Osteoblast (primary cell): ENCODE results near the gene DACH1. TPM values are rescaled to one million over a fixed set of nuclear protein-coding genes. Genes with fewer than 3 reads are reported as not detected.

Experiments used
- DNase-seq: peaks from one replicate; pipeline ENCODE4 v3.0.0; 2011; ENCODE audit warnings: low spot score, mixed read lengths; ENCODE audit not compliant: insufficient read length; ENCODE audit errors: missing footprints
- H2AFZ ChIP-seq: 2 replicates; pipeline ENCODE4 v1.6.0; 2011; ENCODE audit warnings: mild to moderate bottlenecking, low read length
- H3K27ac ChIP-seq: 2 replicates; pipeline ENCODE4 v1.5.1; 2011; ENCODE audit warnings: mild to moderate bottlenecking, low read depth, low read length, moderate library complexity
- H3K27me3 ChIP-seq: 2 replicates; pipeline ENCODE4 v1.6.0; 2012; ENCODE audit warnings: mild to moderate bottlenecking, control low read depth, inconsistent platforms, low read length, moderate library complexity; ENCODE audit not compliant: insufficient read depth
- H3K36me3 ChIP-seq: 2 replicates; pipeline ENCODE4 v1.5.1; 2011; ENCODE audit warnings: mild to moderate bottlenecking, low read length, control low read depth, moderate library complexity; ENCODE audit not compliant: insufficient read depth
- H3K4me1 ChIP-seq: 2 replicates; pipeline ENCODE4 v1.5.1; 2011; ENCODE audit warnings: mild to moderate bottlenecking, low read length, control low read depth, moderate library complexity; ENCODE audit not compliant: insufficient read depth
- H3K4me2 ChIP-seq: 2 replicates; pipeline ENCODE4 v1.6.0; 2011; ENCODE audit warnings: mild to moderate bottlenecking, low read length; ENCODE audit not compliant: insufficient read depth
- H3K4me3 ChIP-seq: fragments of 200-600 bp; sonication (generic); 3 replicates; pipeline ENCODE4 v1.5.1; 2012; ENCODE audit warnings: mild to moderate bottlenecking, low read length, inconsistent platforms; ENCODE audit not compliant: insufficient read depth
- H3K79me2 ChIP-seq: 2 replicates; pipeline ENCODE4 v1.6.0; 2012; ENCODE audit warnings: mild to moderate bottlenecking, low read length, control low read depth, inconsistent platforms; ENCODE audit not compliant: insufficient read depth
- H3K9me3 ChIP-seq: 2 replicates; pipeline ENCODE4 v1.5.1; 2011; ENCODE audit warnings: low read depth, low read length, control low read depth
- H4K20me1 ChIP-seq: 2 replicates; pipeline ENCODE4 v1.6.0; 2012; ENCODE audit warnings: mild to moderate bottlenecking, low read length, control low read depth; ENCODE audit not compliant: insufficient read depth
- CTCF ChIP-seq: IDR thresholded peaks from 2 replicates; pipeline ENCODE4 v1.5.1; 2011; ENCODE audit warnings: mild to moderate bottlenecking, low read depth, low read length, moderate library complexity; ENCODE audit errors: extremely low read depth
- total RNA-seq: library from RNA; depleted of rRNA; stranded (reverse); fragments of >200 nt; gene quantifications from 2 replicates; pipeline ENCODE4 v1.2.3, GENCODE V29; 2012

Gene DACH1
- total RNA-seq, 1 donor = not detected

GRCh38 chr13:71702253-71702652, 164.8 kb downstream of the DACH1 start:
- H3K27me3 ChIP-seq = no peaks in the 10 kb centered on the region
- H3K27ac ChIP-seq = no peak overlapping the region
- no peak overlapping the region for H2AFZ ChIP-seq
- no peaks in the 10 kb centered on the region for H3K79me2 ChIP-seq
- H3K4me2 ChIP-seq = no peak overlapping the region
- no peaks in the 10 kb centered on the region for H3K36me3 ChIP-seq
- TF ChIP-seq CTCF = no peak
- no peaks in the 10 kb centered on the region for H3K9me3 ChIP-seq
- no peaks in the 10 kb centered on the region for H4K20me1 ChIP-seq
- H3K4me1 ChIP-seq = no peaks in the 10 kb centered on the region
- no peak overlapping the region for H3K4me3 ChIP-seq
- DNase-seq = no peak

DNA sequence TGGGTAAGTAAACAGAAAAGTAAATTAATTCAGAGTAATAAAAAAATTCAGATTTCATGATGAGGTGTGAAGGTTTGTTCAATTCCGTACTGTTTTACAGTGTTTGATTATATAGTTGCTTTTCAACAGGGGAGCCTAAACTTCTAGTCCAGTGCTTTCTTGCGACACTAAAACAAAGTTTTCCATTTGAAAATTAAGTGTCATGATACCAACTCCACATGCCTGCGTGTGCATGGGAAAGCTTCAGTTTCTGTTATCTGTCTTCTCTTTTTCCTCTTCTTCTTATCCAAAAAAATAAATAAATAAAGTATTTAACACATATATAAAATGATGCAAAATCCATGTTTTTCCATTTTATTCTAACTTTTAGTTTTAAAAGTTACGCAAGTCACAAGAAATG, 165.3 kb downstream of the DACH1 start:
- H2AFZ ChIP-seq = no peak overlapping the region
- no peaks in the 10 kb centered on the region for H3K4me1 ChIP-seq
- no peak overlapping the region for H3K4me2 ChIP-seq
- no peaks in the 10 kb centered on the region for H3K79me2 ChIP-seq
- no peaks in the 10 kb centered on the region for H3K9me3 ChIP-seq
- DNase-seq = no peak
- H3K4me3 ChIP-seq = no peak overlapping the region
- no peak overlapping the region for H3K27ac ChIP-seq
- no peaks in the 10 kb centered on the region for H3K36me3 ChIP-seq
- H4K20me1 ChIP-seq = no peaks in the 10 kb centered on the region
- H3K27me3 ChIP-seq = no peaks in the 10 kb centered on the region
- no peak for TF ChIP-seq CTCF

- Histone ChIP-seq H3K36me3 (no peaks in the 10 kb centered on the region), H3K27me3 (no peaks in the 10 kb centered on the region), H3K9me3 (peaks cover 3% of the 10 kb centered on the region), H3K4me1 (no peaks in the 10 kb centered on the region), H3K4me3 (no peak overlapping the region), H2AFZ (no peak overlapping the region), H3K27ac (no peak overlapping the region), H3K79me2 (no peaks in the 10 kb centered on the region), H3K4me2 (no peak overlapping the region), H4K20me1 (no peaks in the 10 kb centered on the region)
- TF ChIP-seq CTCF = no peak
- no peak for DNase-seq
Measured at GRCh38 chr13:71699342-71699741, 167.7 kb downstream of the DACH1 start.

GRCh38 chr13:71695662-71696061, 171.3 kb downstream of the DACH1 start:
- DNase-seq = no peak
- Histone ChIP-seq H3K4me3 (no peak overlapping the region), H3K79me2 (no peaks in the 10 kb centered on the region), H3K9me3 (peaks cover 3% of the 10 kb centered on the region), H3K4me2 (no peak overlapping the region), H3K4me1 (no peaks in the 10 kb centered on the region), H3K27me3 (no peaks in the 10 kb centered on the region), H3K27ac (no peak overlapping the region), H3K36me3 (no peaks in the 10 kb centered on the region), H2AFZ (no peak overlapping the region), H4K20me1 (no peaks in the 10 kb centered on the region)
- no peak for TF ChIP-seq CTCF
